K562 (cell line): ENCODE measurements around the gene SLC7A10. TPM values are rescaled to one million over a fixed set of nuclear protein-coding genes. Genes with fewer than 3 reads are reported as not detected.

ENCODE experiments used
- ARID4B ChIP-seq: sonication (generic); formaldehyde crosslinking; IDR thresholded peaks from 2 replicates; pipeline ENCODE4 v1.8.0; 2022; ENCODE audit warnings: mild to moderate bottlenecking, missing genetic modification reagents
- ETV6 ChIP-seq, 3 experiments: fragments of 150-350 bp in 1 of 3; sonication (generic) in 1 of 3; formaldehyde crosslinking in 1 of 3; IDR thresholded peaks; 2 replicates each; pipeline versions ENCODE4 v1.6.1 to v1.8.0; 2014 to 2022; ENCODE audit warnings: borderline replicate concordance in 2 of 3, low read depth in 2 of 3, antibody characterized with exemption in 1 of 3, low read length in 1 of 3, mild to moderate bottlenecking in 1 of 3, missing genetic modification reagents in 1 of 3
- KLF16 ChIP-seq: IDR thresholded peaks from 2 replicates; pipeline ENCODE4 v1.6.1; 2016; ENCODE audit warnings: antibody characterized with exemption
- MXI1 ChIP-seq: IDR thresholded peaks from 2 replicates; pipeline ENCODE4 v1.6.1; 2011; ENCODE audit warnings: low read depth, mild to moderate bottlenecking, improper control_type of control experiment, low read length
- RBM39 ChIP-seq: fragments of 200-400 bp; formaldehyde crosslinking; optimal IDR thresholded peaks from 2 replicates; pipeline ENCODE3; 2018; ENCODE audit warnings: low read depth, low read length
- REST ChIP-seq, 2 experiments: fragments of 450-650 bp; formaldehyde crosslinking in 1 of 2; IDR thresholded peaks; 2 replicates each; pipeline versions ENCODE4 v1.4.0 to v1.6.1; 2014 to 2020; ENCODE audit warnings: mild to moderate bottlenecking in 2 of 2, borderline replicate concordance in 1 of 2, low read depth in 1 of 2
- TAL1 ChIP-seq: fragments of 450-650 bp; IDR thresholded peaks from 2 replicates; pipeline ENCODE4 v1.6.1; 2016; ENCODE audit warnings: mild to moderate bottlenecking
- ZMIZ1 ChIP-seq, 2 experiments: fragments of 150-350 bp in 1 of 2; IDR thresholded peaks; 2 replicates each; pipeline ENCODE4 v1.6.1; 2012 to 2016; ENCODE audit warnings: low read depth in 2 of 2, low read length in 2 of 2, mild to moderate bottlenecking in 1 of 2, moderate library complexity in 1 of 2
- ZNF23 ChIP-seq: fragments of 250-450 bp; sonication (Bioruptor Pico); IDR thresholded peaks from 2 replicates; pipeline ENCODE4 v1.4.0; 2020; ENCODE audit warnings: mild to moderate bottlenecking
- ZNF644 ChIP-seq: fragments of 200-800 bp; sonication (Bioruptor generic); IDR thresholded peaks from 2 replicates; pipeline ENCODE4 v1.6.1; 2016; ENCODE audit warnings: low read depth, missing genetic modification characterization, missing compliant biosample characterization
- polyA plus RNA-seq, 8 experiments: library from polyadenylated mRNA; depleted of rRNA in 4 of 8; stranded (reverse) in 5 of 8; unstranded in 3 of 8; fragments of >200 nt; fragmentation: Nextera tagmentation in 2 of 8; fragmentation: Illumina TruSeq in 1 of 8; extraction: Ambion mirVana in 2 of 8; extraction: Trizol in 1 of 8; gene quantifications; 2 replicates each; pipeline versions ENCODE4 v1.2.1 to v1.2.3, GENCODE V29; 2011 to 2014; ENCODE audit warnings: inconsistent platforms in 1 of 8, missing spikeins in 1 of 8
- total RNA-seq, 7 experiments: library from RNA; depleted of rRNA in 6 of 7; stranded (reverse); fragments of >200 nt in 6 of 7; fragmentation: Illumina TruSeq in 2 of 7; extraction: Trizol in 2 of 7; gene quantifications; 2 replicates each; pipeline versions ENCODE4 v1.2.1 to v1.2.3, GENCODE V29; 2011 to 2021; ENCODE audit warnings: low replicate concordance in 1 of 7

SLC7A10 gene
- total and polyA plus RNA-seq, 9 of the 15 experiments (the other 6 are each of a cell fraction or from before 2014, with no cell fraction given): 0.07 TPM; not detected in 8

GRCh38 chr19:33241530-33242101 lies 16.0 kb upstream of the SLC7A10 start (continued):
- TF ChIP-seq ARID4B (no peak), ZNF644 (tag) (no peak), ZMIZ1 (IDR thresholded peaks at IDR 0.05; ENCODE audit: low read depth in 2 of 2, low read length in 2 of 2) (no peak), REST (IDR thresholded peaks at IDR 0.05; ENCODE audit: borderline replicate concordance) (peak; percentile 88), REST (CRISPR knock-in tag; IDR thresholded peaks at IDR 0.05; ENCODE audit: low read depth) (no peak), KLF16 (no peak), MXI1 (no peak), ZNF23 (CRISPR knock-in tag) (no peak), TAL1 (no peak), RBM39 (no peak), ETV6 (IDR thresholded peaks at IDR 0.05; ENCODE audit: borderline replicate concordance in 1 of 2, low read depth in 2 of 2, low read length in 1 of 2) (no peak), ETV6 (CRISPR knock-in tag; IDR thresholded peaks at IDR 0.05; ENCODE audit: borderline replicate concordance) (no peak)
